ENCODE data around the gene ANAPC1.

DNA sequence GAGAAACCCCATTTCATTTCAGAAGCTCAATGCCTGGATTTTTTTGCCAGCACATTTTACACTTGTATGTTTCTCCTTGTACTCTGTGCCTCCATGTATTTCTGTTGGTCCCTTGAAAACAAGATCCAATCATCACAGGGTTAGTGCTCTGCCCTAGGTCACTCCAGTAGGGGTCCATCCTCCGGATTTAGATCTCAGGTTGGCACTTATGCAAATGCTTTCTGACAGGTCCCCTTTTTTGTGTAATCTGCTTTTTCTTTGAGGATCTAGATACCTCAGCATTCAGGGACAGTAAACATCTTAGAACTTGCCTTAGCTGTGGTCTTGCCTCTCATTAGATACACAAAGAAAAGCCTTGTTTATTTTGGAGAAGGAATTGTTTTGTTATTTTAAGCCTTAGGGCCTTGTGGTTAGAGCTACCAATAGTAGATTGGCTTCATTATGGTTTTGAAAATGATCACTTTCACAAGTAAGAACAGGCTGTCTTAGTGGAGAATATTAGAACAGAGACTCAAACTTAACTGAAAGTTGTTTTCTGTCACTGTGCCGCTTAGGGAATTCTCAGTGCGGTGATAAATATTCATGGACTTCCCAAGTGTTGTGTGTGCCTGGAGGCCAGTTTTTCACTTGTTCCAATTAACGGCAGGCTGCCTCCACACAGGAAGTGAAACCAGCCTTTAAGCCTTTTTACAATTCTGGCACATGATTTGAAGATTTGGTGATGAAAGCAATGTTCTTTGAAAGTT, 22.2 kb upstream of the ANAPC1 start:
- no peak for TF ChIP-seq POLR2A (IDR thresholded peaks at IDR 0.05)
- TF ChIP-seq, protein P1, sequence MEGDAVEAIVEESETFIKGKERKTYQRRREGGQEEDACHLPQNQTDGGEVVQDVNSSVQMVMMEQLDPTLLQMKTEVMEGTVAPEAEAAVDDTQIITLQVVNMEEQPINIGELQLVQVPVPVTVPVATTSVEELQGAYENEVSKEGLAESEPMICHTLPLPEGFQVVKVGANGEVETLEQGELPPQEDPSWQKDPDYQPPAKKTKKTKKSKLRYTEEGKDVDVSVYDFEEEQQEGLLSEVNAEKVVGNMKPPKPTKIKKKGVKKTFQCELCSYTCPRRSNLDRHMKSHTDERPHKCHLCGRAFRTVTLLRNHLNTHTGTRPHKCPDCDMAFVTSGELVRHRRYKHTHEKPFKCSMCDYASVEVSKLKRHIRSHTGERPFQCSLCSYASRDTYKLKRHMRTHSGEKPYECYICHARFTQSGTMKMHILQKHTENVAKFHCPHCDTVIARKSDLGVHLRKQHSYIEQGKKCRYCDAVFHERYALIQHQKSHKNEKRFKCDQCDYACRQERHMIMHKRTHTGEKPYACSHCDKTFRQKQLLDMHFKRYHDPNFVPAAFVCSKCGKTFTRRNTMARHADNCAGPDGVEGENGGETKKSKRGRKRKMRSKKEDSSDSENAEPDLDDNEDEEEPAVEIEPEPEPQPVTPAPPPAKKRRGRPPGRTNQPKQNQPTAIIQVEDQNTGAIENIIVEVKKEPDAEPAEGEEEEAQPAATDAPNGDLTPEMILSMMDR (IDR thresholded peaks at IDR 0.05): no peak
